Panc1 (cell line): ENCODE measurements around the gene SPSB1.

Source experiments
- POLR2AphosphoS5 ChIP-seq: IDR thresholded peaks from 2 replicates; pipeline ENCODE4 v1.6.1; 2012; ENCODE audit warnings: mild to moderate bottlenecking, low read depth, low read length, moderate library complexity
- SIN3A ChIP-seq: IDR thresholded peaks from 2 replicates; pipeline ENCODE4 v1.6.1; 2012; ENCODE audit warnings: low read depth, mild to moderate bottlenecking, low read length, moderate library complexity, borderline replicate concordance; ENCODE audit not compliant: insufficient read depth
- TF ChIP-seq, protein P1 (sequence below): fragments of 450-650 bp; IDR thresholded peaks from 2 replicates; pipeline ENCODE4 v1.5.1; 2017; ENCODE audit warnings: mild to moderate bottlenecking

DNA sequence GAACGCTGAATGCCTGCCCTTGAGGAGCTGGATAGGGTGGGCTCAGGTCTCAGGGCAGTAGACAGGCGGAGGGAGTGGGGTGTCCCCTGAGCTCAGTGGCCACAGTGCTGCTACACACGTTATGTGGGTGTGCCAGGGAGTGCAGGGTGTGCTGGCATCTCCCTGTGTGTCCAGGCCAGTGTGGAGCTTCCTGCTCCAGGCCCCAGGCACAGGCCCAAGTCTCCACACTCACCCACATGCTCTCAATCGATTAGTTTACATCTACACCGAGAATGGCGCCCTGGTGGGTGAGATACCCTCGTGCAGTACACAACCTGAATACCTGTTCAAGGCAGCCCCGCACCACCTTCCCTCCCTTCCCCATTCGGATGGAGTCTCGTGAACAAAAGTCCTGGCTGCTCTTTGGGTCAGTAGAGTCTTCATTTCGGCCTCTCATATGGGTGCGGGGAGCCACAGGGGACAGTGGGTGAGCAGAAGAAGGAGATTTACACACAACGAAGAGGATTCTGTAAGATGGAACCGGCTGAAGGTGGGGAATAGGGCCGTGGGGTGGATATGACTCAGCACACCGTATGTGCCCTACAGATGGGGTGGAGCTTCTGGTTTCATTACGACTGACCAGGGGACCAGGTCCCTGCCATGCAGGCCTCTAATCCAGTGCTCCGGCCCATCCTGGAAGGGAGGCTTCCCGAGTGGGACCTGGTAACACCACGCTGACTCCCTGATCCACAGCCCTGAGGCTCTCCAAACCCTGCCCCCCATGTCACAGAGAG, 93.3 kb downstream of the SPSB1 start:
- TF ChIP-seq, protein P1, sequence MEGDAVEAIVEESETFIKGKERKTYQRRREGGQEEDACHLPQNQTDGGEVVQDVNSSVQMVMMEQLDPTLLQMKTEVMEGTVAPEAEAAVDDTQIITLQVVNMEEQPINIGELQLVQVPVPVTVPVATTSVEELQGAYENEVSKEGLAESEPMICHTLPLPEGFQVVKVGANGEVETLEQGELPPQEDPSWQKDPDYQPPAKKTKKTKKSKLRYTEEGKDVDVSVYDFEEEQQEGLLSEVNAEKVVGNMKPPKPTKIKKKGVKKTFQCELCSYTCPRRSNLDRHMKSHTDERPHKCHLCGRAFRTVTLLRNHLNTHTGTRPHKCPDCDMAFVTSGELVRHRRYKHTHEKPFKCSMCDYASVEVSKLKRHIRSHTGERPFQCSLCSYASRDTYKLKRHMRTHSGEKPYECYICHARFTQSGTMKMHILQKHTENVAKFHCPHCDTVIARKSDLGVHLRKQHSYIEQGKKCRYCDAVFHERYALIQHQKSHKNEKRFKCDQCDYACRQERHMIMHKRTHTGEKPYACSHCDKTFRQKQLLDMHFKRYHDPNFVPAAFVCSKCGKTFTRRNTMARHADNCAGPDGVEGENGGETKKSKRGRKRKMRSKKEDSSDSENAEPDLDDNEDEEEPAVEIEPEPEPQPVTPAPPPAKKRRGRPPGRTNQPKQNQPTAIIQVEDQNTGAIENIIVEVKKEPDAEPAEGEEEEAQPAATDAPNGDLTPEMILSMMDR = no peak
- no peak for TF ChIP-seq POLR2AphosphoS5
- no peak for TF ChIP-seq SIN3A
